PC-9 (cell line): ENCODE measurements around the gene TBC1D8. TPM values are rescaled to one million over a fixed set of nuclear protein-coding genes. Genes with fewer than 3 reads are reported as not detected.

ENCODE experiments used
- BruUV-seq: library from RNA; stranded (reverse); fragments of 400-500 nt; replicated peaks from 2 replicates; lab custom pipeline; 2021; lab: Mats Ljungman, UMichigan
- CTCF ChIA-PET: fragments of 300-600 bp; sonication (Branson Sonifier 250); formaldehyde crosslinking; loops from one replicate; lab custom pipeline; 2022; ENCODE audit warnings: antibody characterized with exemption; lab: Charles Lee
- POLR2A ChIA-PET: fragments of 300-600 bp; sonication (Branson Sonifier 250); formaldehyde crosslinking; loops from one replicate; lab custom pipeline; 2022; ENCODE audit warnings: antibody characterized with exemption; ENCODE audit not compliant: unreplicated experiment; lab: Charles Lee
- DNase-seq, 2 experiments: peaks; one replicate each; pipeline versions ENCODE4 v3.0.0 to v3.0.0-alpha.2; 2015 to 2022; ENCODE audit warnings: mixed read lengths in 1 of 2
- H2AFZ ChIP-seq: fragments of 200-600 bp; sonication (generic); 2 replicates; pipeline ENCODE4 v1.8.1; 2017; ENCODE audit warnings: antibody characterized with exemption
- H3F3A ChIP-seq: fragments of 200-600 bp; sonication (generic); 2 replicates; pipeline ENCODE4 v1.8.1; 2017; ENCODE audit warnings: antibody characterized with exemption, mild to moderate bottlenecking, low read depth; ENCODE audit not compliant: insufficient read depth
- H3K27ac ChIP-seq: fragments of 200-600 bp; sonication (generic); 2 replicates; pipeline ENCODE4 v1.6.1; 2016; ENCODE audit warnings: mixed run types
- H3K27me3 ChIP-seq: fragments of 200-600 bp; sonication (generic); 2 replicates; pipeline ENCODE4 v1.6.1; 2016; ENCODE audit warnings: low read depth, mixed run types; ENCODE audit not compliant: insufficient read depth
- H3K36me3 ChIP-seq: fragments of 200-600 bp; sonication (generic); 2 replicates; pipeline ENCODE4 v1.6.1; 2016; ENCODE audit warnings: low read depth, mixed run types
- H3K4me1 ChIP-seq: fragments of 200-600 bp; sonication (generic); replicated peaks from 2 replicates; pipeline ENCODE4 v1.6.1; 2016; ENCODE audit warnings: mixed run types; ENCODE audit not compliant: insufficient read depth
- H3K4me2 ChIP-seq: fragments of 200-600 bp; sonication (generic); 2 replicates; pipeline ENCODE4 v1.6.1; 2017; ENCODE audit warnings: mixed run types
- H3K4me3 ChIP-seq: fragments of 200-600 bp; sonication (generic); 2 replicates; pipeline ENCODE4 v1.6.1; 2016; ENCODE audit warnings: mixed run types
- H3K79me2 ChIP-seq: fragments of 200-600 bp; sonication (generic); 2 replicates; pipeline ENCODE4 v1.6.1; 2017; ENCODE audit warnings: low read depth, mixed run types
- H3K9me2 ChIP-seq: fragments of 200-600 bp; sonication (generic); 2 replicates; pipeline ENCODE4 v1.8.1; 2017; ENCODE audit warnings: mild to moderate bottlenecking; ENCODE audit not compliant: insufficient read depth
- H3K9me3 ChIP-seq: fragments of 200-600 bp; sonication (generic); 2 replicates; pipeline ENCODE4 v1.8.1; 2016; ENCODE audit warnings: low read depth; ENCODE audit not compliant: insufficient read depth
- H4K20me1 ChIP-seq: fragments of 200-600 bp; sonication (generic); 2 replicates; pipeline ENCODE4 v1.8.1; 2017; ENCODE audit not compliant: insufficient read depth
- EZH2 ChIP-seq: fragments of 200-600 bp; sonication (generic); IDR thresholded peaks from 2 replicates; pipeline ENCODE4 v1.8.0; 2017; ENCODE audit warnings: antibody characterized with exemption, low read depth
- intact Hi-C: fragments of 100-400 bp; cut with micrococcal nuclease; formaldehyde crosslinking; loops from one replicate; pipeline ENCODE4 v1.10.0; 2022; ENCODE audit not compliant: unreplicated experiment
- total RNA-seq: library from RNA; stranded (reverse); gene quantifications from 2 replicates; pipeline ENCODE4 v1.2.3, GENCODE V29; 2021
- TF ChIP-seq, protein P1 (sequence below): fragments of 200-600 bp; sonication (generic); conservative IDR thresholded peaks from 2 replicates; pipeline ENCODE4 v1.6.1; 2017; ENCODE audit warnings: mixed run types, antibody characterized with exemption, mild to moderate bottlenecking, moderate library complexity

Gene TBC1D8
- total RNA-seq, 1 experiment from 2014 or later: 25.2 TPM

GRCh38 chr2:101089942-101090799, 61.0 kb downstream of the TBC1D8 start:
- Histone ChIP-seq H3K27ac (no peak overlapping the region; the same call in 1 of the 2 replicates), H3K4me2 (no peak overlapping the region), H3F3A (peaks cover 6% of the 10 kb centered on the region; the same call in 1 of the 2 replicates), H3K79me2 (peaks cover 68% of the 10 kb centered on the region), H4K20me1 (peaks cover 8% of the 10 kb centered on the region; the same call in 1 of the 2 replicates), H2AFZ (no peak overlapping the region), H3K4me3 (no peak overlapping the region), H3K36me3 (peaks cover 14% of the 10 kb centered on the region), H3K9me2 (no peaks in the 10 kb centered on the region), H3K9me3 (no peaks in the 10 kb centered on the region), H3K4me1 (no peaks in the 10 kb centered on the region), H3K27me3 (no peaks in the 10 kb centered on the region)
- CTCF ChIA-PET: no interaction called here
- DNase-seq: no peak
- POLR2A ChIA-PET: no interaction called here
- TF ChIP-seq, protein P1, sequence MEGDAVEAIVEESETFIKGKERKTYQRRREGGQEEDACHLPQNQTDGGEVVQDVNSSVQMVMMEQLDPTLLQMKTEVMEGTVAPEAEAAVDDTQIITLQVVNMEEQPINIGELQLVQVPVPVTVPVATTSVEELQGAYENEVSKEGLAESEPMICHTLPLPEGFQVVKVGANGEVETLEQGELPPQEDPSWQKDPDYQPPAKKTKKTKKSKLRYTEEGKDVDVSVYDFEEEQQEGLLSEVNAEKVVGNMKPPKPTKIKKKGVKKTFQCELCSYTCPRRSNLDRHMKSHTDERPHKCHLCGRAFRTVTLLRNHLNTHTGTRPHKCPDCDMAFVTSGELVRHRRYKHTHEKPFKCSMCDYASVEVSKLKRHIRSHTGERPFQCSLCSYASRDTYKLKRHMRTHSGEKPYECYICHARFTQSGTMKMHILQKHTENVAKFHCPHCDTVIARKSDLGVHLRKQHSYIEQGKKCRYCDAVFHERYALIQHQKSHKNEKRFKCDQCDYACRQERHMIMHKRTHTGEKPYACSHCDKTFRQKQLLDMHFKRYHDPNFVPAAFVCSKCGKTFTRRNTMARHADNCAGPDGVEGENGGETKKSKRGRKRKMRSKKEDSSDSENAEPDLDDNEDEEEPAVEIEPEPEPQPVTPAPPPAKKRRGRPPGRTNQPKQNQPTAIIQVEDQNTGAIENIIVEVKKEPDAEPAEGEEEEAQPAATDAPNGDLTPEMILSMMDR: no peak
- no peak for TF ChIP-seq EZH2
- no TSS peak for BruUV-seq
- intact Hi-C loops: no loop called here

GRCh38 chr2:101089419-101089818, 61.8 kb downstream of the TBC1D8 start:
- Histone ChIP-seq H2AFZ (no peak overlapping the region), H3K79me2 (peaks cover 62% of the 10 kb centered on the region), H3K4me1 (no peaks in the 10 kb centered on the region), H3K27me3 (no peaks in the 10 kb centered on the region), H3K9me2 (no peaks in the 10 kb centered on the region), H3F3A (peaks cover 6% of the 10 kb centered on the region; the same call in 1 of the 2 replicates), H3K36me3 (peaks cover 15% of the 10 kb centered on the region), H4K20me1 (peaks cover 8% of the 10 kb centered on the region; the same call in 1 of the 2 replicates), H3K4me3 (no peak overlapping the region), H3K9me3 (no peaks in the 10 kb centered on the region), H3K4me2 (no peak overlapping the region), H3K27ac (no peak overlapping the region)
- ChIA-PET POLR2A (no interaction called here), CTCF (no interaction called here)
- intact Hi-C loops: no loop called here
- no peak for DNase-seq
- no peak for TF ChIP-seq EZH2
- TF ChIP-seq, protein P1: no peak
- no TSS peak for BruUV-seq

- H3F3A ChIP-seq: peaks cover 6% of the 10 kb centered on the region; the same call in 1 of the 2 replicates
- peaks cover 8% of the 10 kb centered on the region; the same call in 1 of the 2 replicates for H4K20me1 ChIP-seq
- no peak overlapping the region for H3K4me3 ChIP-seq
- peaks cover 23% of the 10 kb centered on the region for H3K36me3 ChIP-seq
- POLR2A ChIA-PET: no interaction called here
- no peaks in the 10 kb centered on the region for H3K4me1 ChIP-seq
- no peak for DNase-seq
- no peaks in the 10 kb centered on the region for H3K9me3 ChIP-seq
- peaks cover 57% of the 10 kb centered on the region for H3K79me2 ChIP-seq
- no peak overlapping the region for H3K4me2 ChIP-seq
- no peak overlapping the region for H2AFZ ChIP-seq
- TF ChIP-seq, protein P1: no peak
- TF ChIP-seq EZH2: no peak
- CTCF ChIA-PET: interaction anchor here (0.7 kb wide), 1 partner anchor 612 kb away, joined by 3 read pairs; no protein-coding TSS in a partner anchor
- no peaks in the 10 kb centered on the region for H3K9me2 ChIP-seq
- no peaks in the 10 kb centered on the region for H3K27me3 ChIP-seq
- no TSS peak for BruUV-seq
- 0 out of 2 replicates have a peak overlapping the region, but pooled peaks have one; percentile 10 for H3K27ac ChIP-seq
- intact Hi-C loops: no loop called here
Observed at GRCh38 chr2:101087638-101088037, 63.5 kb downstream of the TBC1D8 start.
